Left lung (tissue), 10 donors: ENCODE measurements around the gene TENM4. TPM values are rescaled to one million over a fixed set of nuclear protein-coding genes. Genes with fewer than 3 reads are reported as not detected.

ENCODE experiments used
- ATAC-seq: fragments of 200-7000 bp; cut with Tn5 transposase; one replicate; pipeline ENCODE4 v1.9.1; 2020; ENCODE audit warnings: moderate library complexity
- DNase-seq, 4 donors: peaks; one replicate each; pipeline ENCODE4 v3.0.0-alpha.2; 2013 to 2020
- H3K27ac ChIP-seq, 2 donors: fragments of 200-600 bp; sonication (generic) in 1 of 2; one replicate each; pipeline versions ENCODE4 v1.5.0 to v1.8.0; 2020 to 2021
- H3K27me3 ChIP-seq, 2 donors: fragments of 200-600 bp; sonication (generic) in 1 of 2; one replicate each; pipeline versions ENCODE4 v1.5.0 to v1.8.0; 2020 to 2021
- H3K36me3 ChIP-seq, 2 donors: fragments of 200-600 bp; sonication (generic) in 1 of 2; one replicate each; pipeline versions ENCODE4 v1.5.0 to v1.8.0; 2020 to 2021
- H3K4me1 ChIP-seq, 2 donors: fragments of 200-600 bp; one replicate each; pipeline ENCODE4 v1.8.0; 2021
- H3K4me3 ChIP-seq, 2 donors: fragments of 200-600 bp; sonication (generic) in 1 of 2; one replicate each; pipeline versions ENCODE4 v1.5.0 to v1.8.0; 2020 to 2021; ENCODE audit warnings: mild to moderate bottlenecking in 1 of 2
- H3K9me3 ChIP-seq, 2 donors: fragments of 200-600 bp; sonication (generic) in 1 of 2; one replicate each; pipeline versions ENCODE4 v1.5.0 to v1.8.0; 2020 to 2021
- CTCF ChIP-seq, 2 donors: fragments of 200-600 bp; sonication (generic) in 1 of 2; IDR thresholded peaks; one replicate each; pipeline versions ENCODE4 v1.5.0 to v1.8.0; 2021; ENCODE audit warnings: antibody characterized with exemption in 2 of 2
- intact Hi-C, 2 donors: fragments of 100-400 bp; cut with DNase I; formaldehyde crosslinking; loops; one replicate each; pipeline versions ENCODE4 v1.11.2 to v1.14.2; 2022
- polyA plus RNA-seq, 6 donors: library from polyadenylated mRNA; unstranded; fragments of 120-200 nt; gene quantifications; one replicate each; pipeline ENCODE4 v1.2.1, GENCODE V29; 2013; ENCODE audit not compliant: insufficient read length in 6 of 6
- total RNA-seq, 2 donors: library from RNA; stranded (reverse); fragmentation: NEBNext Ultra II Directional; extraction: Animal tissue kit (Norgen Biotek cat#: 25700); gene quantifications; one replicate each; pipeline ENCODE4 v1.2.1, GENCODE V29; 2021
- donor health status: DM: no; HTN: yes; CAD: no.
- donor health status: DM: no; HTN: no; CAD: no.

Gene TENM4
- total and polyA plus RNA-seq, 8 donors: 3.4 to 7.1 (median 5.2) TPM

DNA sequence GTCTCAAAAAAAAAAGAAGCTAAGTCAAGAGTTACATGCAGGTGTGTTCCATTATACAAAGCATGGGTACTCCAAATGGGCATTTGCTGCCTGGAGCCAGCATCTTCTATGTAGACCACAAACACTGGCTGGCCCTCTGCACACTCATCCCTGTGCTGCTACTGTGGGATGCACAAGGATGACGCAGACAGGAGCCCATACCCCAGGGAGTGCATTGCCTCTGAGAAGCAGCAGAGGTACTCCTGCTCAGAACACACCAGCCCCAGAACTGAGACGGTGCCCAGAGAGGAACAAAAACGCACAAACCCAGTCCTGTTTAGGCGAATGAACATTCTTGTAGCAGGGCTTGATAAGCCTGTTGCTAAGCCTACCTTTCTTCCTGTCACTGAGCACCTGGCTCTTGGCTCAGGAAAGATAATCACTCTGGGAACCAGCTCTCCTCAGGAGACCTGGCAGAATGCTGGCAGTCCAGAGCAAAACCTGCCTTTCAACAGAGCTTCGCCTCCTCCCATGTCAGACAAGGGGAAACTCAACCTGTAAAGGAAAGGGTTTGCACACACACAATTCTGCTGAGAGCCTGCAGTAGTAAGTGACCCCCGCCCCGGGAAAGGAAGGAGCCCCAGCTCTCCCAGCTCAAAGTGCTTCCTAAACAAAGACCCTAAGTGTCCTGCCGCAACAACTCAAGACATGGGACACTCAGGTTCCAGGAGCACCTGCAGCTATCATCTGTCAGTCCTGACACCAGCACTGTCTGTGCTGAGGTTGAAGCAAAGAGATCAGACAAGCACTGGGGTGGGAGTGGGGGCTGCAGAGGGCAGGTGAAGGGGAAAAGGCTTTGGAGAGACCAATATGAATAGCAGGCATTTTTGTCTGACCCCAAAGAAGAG is 145.7 kb downstream of the TENM4 start:
- no peaks in the 10 kb centered on the region for H3K9me3 ChIP-seq
- intact Hi-C loops: no loop called here
- DNase-seq: peak in 1 of 4 donors; percentile 48
- no peaks in the 10 kb centered on the region for H3K4me1 ChIP-seq
- H3K36me3 ChIP-seq: no peaks in the 10 kb centered on the region
- no peak overlapping the region for H3K27ac ChIP-seq
- H3K4me3 ChIP-seq: no peak overlapping the region
- ATAC-seq: no peak
- TF ChIP-seq CTCF (IDR thresholded peaks at IDR 0.05): no peak
- H3K27me3 ChIP-seq: no peaks in the 10 kb centered on the region

DNA sequence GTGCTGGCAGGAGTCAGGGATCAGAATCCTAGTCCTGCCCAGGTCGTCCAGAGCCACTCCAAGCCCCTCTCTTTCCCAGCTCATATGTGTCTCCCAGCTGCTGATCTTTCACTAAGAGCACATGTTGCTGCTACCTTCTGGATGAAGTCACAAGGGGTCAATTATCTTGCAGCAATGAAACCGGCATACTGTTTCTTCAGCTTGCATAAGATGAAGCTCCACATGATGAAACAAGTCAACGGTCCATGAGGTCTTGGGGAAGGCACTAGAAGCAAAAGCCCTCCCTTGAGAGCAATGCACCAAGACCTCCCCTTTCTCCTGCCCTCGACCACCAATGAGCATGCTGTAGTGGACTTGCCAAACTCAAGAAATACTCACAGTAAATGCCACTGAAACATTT is 148.9 kb downstream of the TENM4 start:
- Histone ChIP-seq H3K9me3 (no peaks in the 10 kb centered on the region), H3K4me3 (no peak overlapping the region), H3K27me3 (no peaks in the 10 kb centered on the region), H3K4me1 (no peaks in the 10 kb centered on the region), H3K27ac (no peak overlapping the region), H3K36me3 (no peaks in the 10 kb centered on the region)
- no peak for TF ChIP-seq CTCF (IDR thresholded peaks at IDR 0.05)
- intact Hi-C loops: no loop called here
- no peak for DNase-seq
- ATAC-seq: no peak

- ATAC-seq: no peak
Observed at GRCh38 chr11:79290761-79291160, 150.1 kb downstream of the TENM4 start.

DNA sequence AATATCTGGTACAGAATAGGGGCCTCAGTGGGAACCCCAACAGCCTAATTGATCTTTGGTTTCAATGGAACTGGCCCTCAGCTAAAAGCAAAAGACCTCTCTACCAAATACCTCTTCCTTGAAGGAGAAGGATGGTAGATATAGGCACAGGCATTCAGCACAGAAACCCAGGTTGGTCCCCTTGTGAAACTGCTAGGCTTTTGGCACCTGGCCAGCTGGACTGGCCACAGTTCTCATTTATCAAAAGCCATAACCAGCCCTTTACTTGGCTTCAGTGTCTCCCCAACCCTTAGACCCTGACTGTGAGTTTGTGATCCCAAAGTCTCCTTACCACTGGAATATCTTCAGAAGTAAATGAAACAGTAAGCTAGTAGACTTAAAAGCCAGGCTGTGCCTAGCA is 152.9 kb downstream of the TENM4 start:
- Histone ChIP-seq H3K27me3 (no peaks in the 10 kb centered on the region), H3K27ac (no peak overlapping the region), H3K4me1 (no peaks in the 10 kb centered on the region), H3K4me3 (no peak overlapping the region), H3K36me3 (no peaks in the 10 kb centered on the region), H3K9me3 (peaks cover 0 to 5% of the 10 kb centered on the region in 2 donors)
- ATAC-seq: no peak
- no peak for TF ChIP-seq CTCF (IDR thresholded peaks at IDR 0.05)
- intact Hi-C loops: no loop called here
- DNase-seq: no peak

More at GRCh38 chr11:79290761-79291160, 150.1 kb downstream of the TENM4 start:
- intact Hi-C loops: no loop called here
- no peak for DNase-seq
- H3K4me1 ChIP-seq: no peaks in the 10 kb centered on the region
- H3K27me3 ChIP-seq: no peaks in the 10 kb centered on the region
- H3K36me3 ChIP-seq: no peaks in the 10 kb centered on the region
- H3K9me3 ChIP-seq: no peaks in the 10 kb centered on the region
- no peak for TF ChIP-seq CTCF (IDR thresholded peaks at IDR 0.05)
- H3K27ac ChIP-seq: no peak overlapping the region
- no peak overlapping the region for H3K4me3 ChIP-seq

GRCh38 chr11:79285756-79286155 is 155.1 kb downstream of the TENM4 start:
- Histone ChIP-seq H3K27ac (no peak overlapping the region), H3K4me1 (no peaks in the 10 kb centered on the region), H3K27me3 (no peaks in the 10 kb centered on the region), H3K36me3 (no peaks in the 10 kb centered on the region), H3K4me3 (no peak overlapping the region), H3K9me3 (peaks cover 0 to 11% of the 10 kb centered on the region in 2 donors)
- TF ChIP-seq CTCF (IDR thresholded peaks at IDR 0.05): no peak
- DNase-seq (no peak), ATAC-seq (no peak)
- intact Hi-C loops: no loop called here
